22Rv1 (cell line): ENCODE data around the gene PHF11.

Source experiments
- ZFX ChIP-seq: fragments of 450-650 bp; IDR thresholded peaks from 2 replicates; pipeline ENCODE4 v1.6.1; 2017; ENCODE audit warnings: antibody characterized with exemption, borderline replicate concordance
- TF ChIP-seq, protein P1 (sequence below): fragments of 450-650 bp; IDR thresholded peaks from 2 replicates; pipeline ENCODE4 v1.5.1; 2017; ENCODE audit warnings: mild to moderate bottlenecking

- TF ChIP-seq, protein P1, sequence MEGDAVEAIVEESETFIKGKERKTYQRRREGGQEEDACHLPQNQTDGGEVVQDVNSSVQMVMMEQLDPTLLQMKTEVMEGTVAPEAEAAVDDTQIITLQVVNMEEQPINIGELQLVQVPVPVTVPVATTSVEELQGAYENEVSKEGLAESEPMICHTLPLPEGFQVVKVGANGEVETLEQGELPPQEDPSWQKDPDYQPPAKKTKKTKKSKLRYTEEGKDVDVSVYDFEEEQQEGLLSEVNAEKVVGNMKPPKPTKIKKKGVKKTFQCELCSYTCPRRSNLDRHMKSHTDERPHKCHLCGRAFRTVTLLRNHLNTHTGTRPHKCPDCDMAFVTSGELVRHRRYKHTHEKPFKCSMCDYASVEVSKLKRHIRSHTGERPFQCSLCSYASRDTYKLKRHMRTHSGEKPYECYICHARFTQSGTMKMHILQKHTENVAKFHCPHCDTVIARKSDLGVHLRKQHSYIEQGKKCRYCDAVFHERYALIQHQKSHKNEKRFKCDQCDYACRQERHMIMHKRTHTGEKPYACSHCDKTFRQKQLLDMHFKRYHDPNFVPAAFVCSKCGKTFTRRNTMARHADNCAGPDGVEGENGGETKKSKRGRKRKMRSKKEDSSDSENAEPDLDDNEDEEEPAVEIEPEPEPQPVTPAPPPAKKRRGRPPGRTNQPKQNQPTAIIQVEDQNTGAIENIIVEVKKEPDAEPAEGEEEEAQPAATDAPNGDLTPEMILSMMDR: no peak
- TF ChIP-seq ZFX: no peak
Observed at GRCh38 chr13:49524740-49525501, 29.2 kb downstream of the PHF11 start.
